ENCODE measurements around the gene CCL2.

DNA sequence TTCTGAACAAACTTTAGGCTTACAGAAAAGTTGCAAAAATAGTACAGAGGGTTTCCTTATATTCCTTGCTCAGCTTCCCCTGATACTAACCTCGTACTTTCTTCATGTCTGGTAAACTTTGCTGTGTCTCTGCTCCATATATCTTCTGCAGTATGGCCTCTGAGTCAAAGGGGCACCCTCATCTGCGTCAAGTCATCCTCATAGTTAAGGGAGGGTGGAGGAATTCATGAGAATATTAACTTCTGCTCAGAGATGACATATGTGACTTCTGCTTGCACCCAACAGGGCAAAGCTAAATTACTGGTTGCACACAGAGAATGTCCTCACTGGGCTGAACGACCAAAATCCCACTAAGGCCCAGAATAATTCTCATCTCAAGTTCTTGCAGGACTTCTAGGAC is 10.6 kb downstream of the CCL2 start:
- TF ChIP-seq, protein P1, sequence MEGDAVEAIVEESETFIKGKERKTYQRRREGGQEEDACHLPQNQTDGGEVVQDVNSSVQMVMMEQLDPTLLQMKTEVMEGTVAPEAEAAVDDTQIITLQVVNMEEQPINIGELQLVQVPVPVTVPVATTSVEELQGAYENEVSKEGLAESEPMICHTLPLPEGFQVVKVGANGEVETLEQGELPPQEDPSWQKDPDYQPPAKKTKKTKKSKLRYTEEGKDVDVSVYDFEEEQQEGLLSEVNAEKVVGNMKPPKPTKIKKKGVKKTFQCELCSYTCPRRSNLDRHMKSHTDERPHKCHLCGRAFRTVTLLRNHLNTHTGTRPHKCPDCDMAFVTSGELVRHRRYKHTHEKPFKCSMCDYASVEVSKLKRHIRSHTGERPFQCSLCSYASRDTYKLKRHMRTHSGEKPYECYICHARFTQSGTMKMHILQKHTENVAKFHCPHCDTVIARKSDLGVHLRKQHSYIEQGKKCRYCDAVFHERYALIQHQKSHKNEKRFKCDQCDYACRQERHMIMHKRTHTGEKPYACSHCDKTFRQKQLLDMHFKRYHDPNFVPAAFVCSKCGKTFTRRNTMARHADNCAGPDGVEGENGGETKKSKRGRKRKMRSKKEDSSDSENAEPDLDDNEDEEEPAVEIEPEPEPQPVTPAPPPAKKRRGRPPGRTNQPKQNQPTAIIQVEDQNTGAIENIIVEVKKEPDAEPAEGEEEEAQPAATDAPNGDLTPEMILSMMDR (conservative IDR thresholded peaks at IDR 0.05; ENCODE audit: low read length), result no peak
- TF ChIP-seq EZH2phosphoT487 (IDR thresholded peaks at IDR 0.05; ENCODE audit: borderline replicate concordance), result no peak
